Type B pancreatic cell (in vitro differentiated cells): ENCODE measurements around the gene RPL15. TPM values are rescaled to one million over a fixed set of nuclear protein-coding genes. Genes with fewer than 3 reads are reported as not detected.
A peak's percentile ranks its signal among the peaks of the same experiment; 100 is the strongest.
"Not testable (repeated sequence)": the region's sequence is repeated elsewhere in the genome, so short reads cannot be mapped to it uniquely, and the experiment has no call there.

Experiments used
- DNase-seq: peaks from one replicate; pipeline ENCODE4 v3.0.0; 2021; ENCODE audit warnings: mixed read lengths; ENCODE audit not compliant: unreplicated experiment; ENCODE audit errors: extremely low spot score
- H3K27ac Mint-ChIP-seq: 2 replicates; pipeline ENCODE4 v1.8.0; 2021; ENCODE audit warnings: mild to moderate bottlenecking, mixed read lengths
- H3K27me3 Mint-ChIP-seq: 2 replicates; pipeline ENCODE4 v1.8.0; 2021; ENCODE audit warnings: mixed read lengths
- H3K36me3 Mint-ChIP-seq: 2 replicates; pipeline ENCODE4 v1.8.0; 2021; ENCODE audit warnings: mixed read lengths
- H3K4me1 Mint-ChIP-seq: one replicate; pipeline ENCODE4 v1.8.0; 2021; ENCODE audit warnings: mixed read lengths; ENCODE audit not compliant: unreplicated experiment
- H3K4me3 Mint-ChIP-seq: 2 replicates; pipeline ENCODE4 v1.8.0; 2021; ENCODE audit warnings: mild to moderate bottlenecking, mixed read lengths
- H3K9me3 Mint-ChIP-seq: 2 replicates; pipeline ENCODE4 v1.8.0; 2021; ENCODE audit warnings: mixed read lengths
- total RNA-seq: library from RNA; stranded (reverse); gene quantifications from 2 replicates; pipeline ENCODE4 v1.2.1, GENCODE V29; 2021; ENCODE audit warnings: low replicate concordance
- TF ChIP-seq, protein P1 (sequence below): fragments of 200-600 bp; sonication (generic); conservative IDR thresholded peaks from 2 replicates; pipeline ENCODE4 v1.5.0; 2021; ENCODE audit warnings: antibody characterized with exemption, mild to moderate bottlenecking

RPL15 gene
- total RNA-seq, 1 donor from 2014 or later: 2,257 TPM

DNA sequence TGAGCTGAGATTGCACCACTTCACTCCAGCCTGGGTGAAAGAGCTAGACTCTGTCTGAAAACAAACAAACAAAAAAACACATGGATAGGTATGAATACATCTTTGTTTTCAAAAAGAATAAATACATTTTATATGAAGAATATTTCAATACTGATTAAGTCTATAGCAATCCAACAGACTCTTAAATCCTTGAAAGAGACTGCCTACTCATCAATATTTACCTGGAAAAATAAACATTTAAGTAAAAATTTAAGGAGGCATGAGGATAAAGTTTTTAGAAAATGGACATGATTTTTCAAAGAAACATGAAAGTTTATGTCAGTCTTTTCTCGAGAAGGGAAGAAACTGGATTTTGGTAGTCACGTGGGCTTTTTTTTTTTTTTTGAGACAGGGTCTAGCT, 5.5 kb upstream of the RPL15 start:
- no peak for DNase-seq
- no peak overlapping the region for H3K27ac Mint-ChIP-seq
- peaks cover 20% of the 10 kb centered on the region for H3K4me1 Mint-ChIP-seq

GRCh38 chr3:23912335-23912734, 4.6 kb upstream of the RPL15 start:
- not testable (repeated sequence) for H3K4me3 Mint-ChIP-seq, H3K27ac Mint-ChIP-seq, H3K27me3 Mint-ChIP-seq, H3K9me3 Mint-ChIP-seq, DNase-seq
- H3K36me3 Mint-ChIP-seq: peaks cover 12% of the 10 kb centered on the region
- H3K4me1 Mint-ChIP-seq: peaks cover 20% of the 10 kb centered on the region

More for the DNA sequence above, 5.5 kb upstream of the RPL15 start:
- TF ChIP-seq, protein P1, sequence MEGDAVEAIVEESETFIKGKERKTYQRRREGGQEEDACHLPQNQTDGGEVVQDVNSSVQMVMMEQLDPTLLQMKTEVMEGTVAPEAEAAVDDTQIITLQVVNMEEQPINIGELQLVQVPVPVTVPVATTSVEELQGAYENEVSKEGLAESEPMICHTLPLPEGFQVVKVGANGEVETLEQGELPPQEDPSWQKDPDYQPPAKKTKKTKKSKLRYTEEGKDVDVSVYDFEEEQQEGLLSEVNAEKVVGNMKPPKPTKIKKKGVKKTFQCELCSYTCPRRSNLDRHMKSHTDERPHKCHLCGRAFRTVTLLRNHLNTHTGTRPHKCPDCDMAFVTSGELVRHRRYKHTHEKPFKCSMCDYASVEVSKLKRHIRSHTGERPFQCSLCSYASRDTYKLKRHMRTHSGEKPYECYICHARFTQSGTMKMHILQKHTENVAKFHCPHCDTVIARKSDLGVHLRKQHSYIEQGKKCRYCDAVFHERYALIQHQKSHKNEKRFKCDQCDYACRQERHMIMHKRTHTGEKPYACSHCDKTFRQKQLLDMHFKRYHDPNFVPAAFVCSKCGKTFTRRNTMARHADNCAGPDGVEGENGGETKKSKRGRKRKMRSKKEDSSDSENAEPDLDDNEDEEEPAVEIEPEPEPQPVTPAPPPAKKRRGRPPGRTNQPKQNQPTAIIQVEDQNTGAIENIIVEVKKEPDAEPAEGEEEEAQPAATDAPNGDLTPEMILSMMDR: no peak
- Mint-ChIP-seq H3K4me3 (no peak overlapping the region), H3K9me3 (no peaks in the 10 kb centered on the region), H3K36me3 (peaks cover 10% of the 10 kb centered on the region), H3K27me3 (no peaks in the 10 kb centered on the region)

DNA sequence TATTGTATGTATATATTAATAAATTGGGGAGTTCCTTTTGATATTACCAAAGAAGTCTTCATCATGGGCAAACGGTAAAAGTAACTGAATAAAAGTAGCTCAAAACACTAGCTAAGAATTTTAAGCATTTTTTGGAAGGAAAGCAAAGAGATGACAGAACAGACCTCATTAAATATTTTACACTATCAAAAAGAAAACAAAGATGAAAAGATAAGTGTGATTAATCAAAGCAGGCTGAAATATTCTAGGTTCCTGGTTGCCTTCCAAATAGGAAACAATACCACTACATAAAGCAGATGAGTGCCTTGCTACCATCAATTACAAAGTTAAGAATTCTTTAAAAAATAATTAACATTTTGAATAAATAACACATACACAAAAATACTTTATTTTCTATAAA, 3.8 kb upstream of the RPL15 start:
- H3K9me3 Mint-ChIP-seq: no peaks in the 10 kb centered on the region
- H3K4me1 Mint-ChIP-seq: peaks cover 21% of the 10 kb centered on the region
- no peak for DNase-seq
- H3K27me3 Mint-ChIP-seq: no peaks in the 10 kb centered on the region
- TF ChIP-seq, protein P1: no peak
- no peak overlapping the region for H3K4me3 Mint-ChIP-seq
- H3K36me3 Mint-ChIP-seq: peaks cover 20% of the 10 kb centered on the region
- H3K27ac Mint-ChIP-seq: no peak overlapping the region

GRCh38 chr3:23913873-23914743, 2.8 kb upstream of the RPL15 start:
- TF ChIP-seq, protein P1: no peak
- Mint-ChIP-seq H3K4me3 (peak overlapping the region; percentile 76), H3K4me1 (peaks cover 30% of the 10 kb centered on the region)

DNA sequence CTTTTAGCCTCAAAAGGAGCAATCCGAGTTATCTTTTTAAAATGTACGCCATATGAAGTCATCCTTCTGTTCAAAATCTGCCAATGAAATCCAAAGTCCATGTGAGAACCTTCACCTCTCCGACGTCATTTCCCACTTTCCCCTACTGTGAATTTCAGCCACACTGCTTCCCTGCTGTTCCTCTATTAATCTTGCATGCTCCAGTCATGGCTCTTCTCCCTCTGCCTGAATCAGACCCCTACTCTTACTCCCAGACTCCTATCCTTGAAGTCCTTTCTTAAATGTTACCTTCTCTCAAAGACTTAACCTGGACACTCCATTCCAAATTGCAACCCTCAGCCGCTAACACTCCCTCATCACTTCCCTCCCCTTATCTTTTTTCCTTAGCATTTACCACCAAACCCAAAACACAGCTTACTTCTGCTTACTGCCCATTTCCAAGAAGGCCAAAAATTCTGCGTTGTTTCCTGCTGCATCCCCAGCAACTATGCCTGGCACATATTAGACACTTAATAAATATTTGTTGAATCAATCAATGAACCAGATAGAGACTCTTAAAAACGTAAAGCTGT, 1.3 kb upstream of the RPL15 start:
- DNase-seq: no peak
- H3K27me3 Mint-ChIP-seq: no peaks in the 10 kb centered on the region
- H3K27ac Mint-ChIP-seq: peak overlapping the region; percentile 98
- H3K4me3 Mint-ChIP-seq: peak overlapping the region; percentile 99
- TF ChIP-seq, protein P1: no peak
- peaks cover 39% of the 10 kb centered on the region for H3K36me3 Mint-ChIP-seq
- H3K4me1 Mint-ChIP-seq: peaks cover 35% of the 10 kb centered on the region
- H3K9me3 Mint-ChIP-seq: no peaks in the 10 kb centered on the region

More at GRCh38 chr3:23913873-23914743, 2.8 kb upstream of the RPL15 start:
- no peak for DNase-seq
- no peaks in the 10 kb centered on the region for H3K9me3 Mint-ChIP-seq
- H3K27ac Mint-ChIP-seq: no peak overlapping the region
- H3K36me3 Mint-ChIP-seq: peaks cover 29% of the 10 kb centered on the region
- H3K27me3 Mint-ChIP-seq: no peaks in the 10 kb centered on the region
